ENCODE data around the gene KCNV2. TPM values are rescaled to one million over a fixed set of nuclear protein-coding genes. Genes with fewer than 3 reads are reported as not detected.

The KCNV2 gene
- total RNA-seq, 1 donor from 2014 or later, result not detected

DNA sequence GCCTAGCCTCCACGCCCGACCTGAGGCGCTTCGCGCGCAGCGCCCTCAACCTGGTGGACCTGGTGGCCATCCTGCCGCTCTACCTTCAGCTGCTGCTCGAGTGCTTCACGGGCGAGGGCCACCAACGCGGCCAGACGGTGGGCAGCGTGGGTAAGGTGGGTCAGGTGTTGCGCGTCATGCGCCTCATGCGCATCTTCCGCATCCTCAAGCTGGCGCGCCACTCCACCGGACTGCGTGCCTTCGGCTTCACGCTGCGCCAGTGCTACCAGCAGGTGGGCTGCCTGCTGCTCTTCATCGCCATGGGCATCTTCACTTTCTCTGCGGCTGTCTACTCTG, 1.4 kb downstream of the KCNV2 start:
- DNase-seq (ENCODE audit: low read depth, low spot score), result no peak

DNA sequence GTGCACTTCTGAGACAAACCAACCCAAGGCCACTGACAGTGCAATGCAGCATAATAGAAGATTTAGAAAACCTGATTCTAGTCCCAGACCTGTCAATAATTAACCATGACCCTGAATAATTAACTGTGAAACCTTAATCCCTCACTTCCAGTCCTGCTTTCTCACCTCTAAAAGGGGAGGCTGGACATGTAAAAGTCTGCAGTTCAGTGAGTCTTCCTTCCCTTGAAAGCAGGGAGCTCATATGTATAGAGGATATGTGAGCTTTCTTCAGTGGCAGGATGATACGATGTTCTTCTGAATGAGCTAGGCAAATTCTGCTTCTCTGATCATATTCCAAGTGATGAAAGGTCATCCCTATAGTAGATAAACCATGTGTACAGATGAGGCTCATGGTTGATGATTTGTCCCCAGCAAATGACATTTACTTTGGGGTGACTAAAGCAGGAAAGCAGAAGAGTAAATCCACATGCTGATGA, 2.9 kb downstream of the KCNV2 start:
- DNase-seq (ENCODE audit: low read depth, low spot score), result no peak

DNA sequence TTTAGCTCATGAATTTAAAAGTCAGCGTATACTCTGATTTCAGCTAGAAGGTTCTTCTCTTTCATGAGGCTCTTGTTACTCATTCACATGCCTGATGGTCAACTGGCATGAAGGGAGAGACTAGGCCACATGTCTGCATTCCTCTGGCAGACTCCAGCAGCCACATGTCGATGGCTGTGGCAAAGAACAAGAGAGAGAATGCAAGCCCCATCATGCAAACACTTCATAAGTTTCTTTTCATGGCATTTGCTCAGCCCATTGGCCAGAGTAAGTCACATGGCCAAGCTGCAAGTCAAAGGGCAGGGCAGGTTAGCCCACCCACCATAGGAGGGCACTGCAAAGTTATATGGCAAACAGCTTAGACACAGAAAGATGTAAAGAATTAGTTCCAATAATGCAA, 5.4 kb downstream of the KCNV2 start:
- no peak for DNase-seq (ENCODE audit: low read depth, low spot score)

DNA sequence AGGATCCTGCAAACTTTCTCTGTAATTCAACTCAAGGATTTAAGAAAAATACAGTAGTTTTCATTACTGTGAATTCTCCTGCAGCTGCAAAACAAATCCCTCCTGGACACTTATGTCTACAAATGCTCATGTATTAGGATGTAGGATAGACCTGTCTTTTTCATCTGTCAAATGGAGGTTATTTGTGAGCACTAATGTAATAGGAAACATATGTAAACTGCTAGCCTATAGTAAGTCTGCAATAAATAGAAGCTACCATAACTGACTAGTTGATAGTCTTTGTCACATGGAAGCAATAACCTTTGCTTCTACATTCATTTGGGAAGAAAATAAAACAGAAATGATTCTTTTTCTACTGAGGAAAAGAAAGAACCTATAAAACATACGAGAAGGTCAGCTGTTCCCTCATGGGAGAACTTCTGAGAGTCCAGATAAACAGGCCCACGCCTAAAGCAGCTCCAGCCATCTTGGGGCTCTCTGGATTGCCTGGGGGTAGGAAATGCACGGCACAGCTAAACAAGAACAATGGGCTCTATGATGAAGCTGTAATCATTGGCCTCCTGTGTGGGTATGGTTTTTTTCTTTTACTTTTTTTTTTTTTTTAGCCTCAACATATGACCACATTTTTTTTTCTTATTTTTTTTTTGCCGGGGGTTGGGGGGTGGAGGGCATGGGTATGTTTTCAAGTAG, 6.2 kb downstream of the KCNV2 start:
- DNase-seq (ENCODE audit: low read depth, low spot score), result no peak

DNA sequence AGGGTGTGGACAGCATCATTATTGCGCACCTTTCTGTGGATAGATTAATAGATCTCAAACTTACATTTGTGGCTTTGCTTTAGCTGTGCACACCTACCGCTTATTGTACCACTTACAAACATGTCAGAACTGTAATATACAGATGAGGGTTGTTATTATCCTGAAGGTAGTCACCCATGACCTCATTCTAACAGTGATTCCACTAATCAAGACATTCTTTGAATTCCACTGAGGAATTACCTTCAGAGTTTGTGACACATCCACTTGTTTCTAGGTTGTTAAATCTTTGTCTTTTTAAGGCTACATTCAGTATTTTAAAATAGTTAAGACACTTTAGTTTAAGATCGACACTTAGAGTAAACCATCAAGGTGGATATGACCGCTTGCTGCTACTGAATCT, 7.8 kb downstream of the KCNV2 start:
- no peak for DNase-seq (ENCODE audit: low read depth, low spot score)

DNA sequence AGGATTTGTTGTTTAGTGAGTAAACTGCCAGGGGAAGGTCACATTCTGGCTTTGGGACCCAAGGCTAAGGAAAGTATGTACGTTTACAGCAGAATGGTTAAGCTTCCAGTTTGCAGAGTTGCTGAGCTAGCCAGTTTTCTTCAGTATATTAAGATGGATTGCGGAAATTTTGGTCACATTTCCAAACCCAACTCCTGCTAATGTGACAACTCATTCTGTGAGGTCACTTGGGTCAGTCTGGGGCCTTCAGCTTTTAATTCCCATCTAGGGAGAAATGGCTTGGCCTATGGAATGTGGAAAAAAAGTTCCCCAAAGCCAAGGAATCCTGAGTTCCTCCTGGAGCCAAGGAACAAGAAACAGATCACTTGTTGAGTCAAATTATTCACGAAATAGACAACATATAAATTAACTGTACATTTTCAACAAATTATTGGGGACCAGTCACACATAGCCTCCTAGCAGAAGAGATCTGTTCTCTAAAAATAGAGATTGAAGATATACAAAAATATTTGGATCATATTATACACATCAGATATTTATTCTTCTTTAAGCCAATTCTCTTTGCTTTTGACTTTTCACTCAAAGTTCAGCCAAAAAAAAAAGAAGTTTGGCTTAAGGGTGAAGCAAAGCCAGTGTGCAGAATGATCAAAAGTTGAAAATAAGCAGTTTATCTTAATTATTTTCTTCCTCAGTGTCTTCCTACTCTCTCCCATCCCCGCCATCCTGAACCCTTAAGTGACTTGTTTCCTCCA, 8.8 kb downstream of the KCNV2 start:
- no peak for DNase-seq (ENCODE audit: low read depth, low spot score)

DNA sequence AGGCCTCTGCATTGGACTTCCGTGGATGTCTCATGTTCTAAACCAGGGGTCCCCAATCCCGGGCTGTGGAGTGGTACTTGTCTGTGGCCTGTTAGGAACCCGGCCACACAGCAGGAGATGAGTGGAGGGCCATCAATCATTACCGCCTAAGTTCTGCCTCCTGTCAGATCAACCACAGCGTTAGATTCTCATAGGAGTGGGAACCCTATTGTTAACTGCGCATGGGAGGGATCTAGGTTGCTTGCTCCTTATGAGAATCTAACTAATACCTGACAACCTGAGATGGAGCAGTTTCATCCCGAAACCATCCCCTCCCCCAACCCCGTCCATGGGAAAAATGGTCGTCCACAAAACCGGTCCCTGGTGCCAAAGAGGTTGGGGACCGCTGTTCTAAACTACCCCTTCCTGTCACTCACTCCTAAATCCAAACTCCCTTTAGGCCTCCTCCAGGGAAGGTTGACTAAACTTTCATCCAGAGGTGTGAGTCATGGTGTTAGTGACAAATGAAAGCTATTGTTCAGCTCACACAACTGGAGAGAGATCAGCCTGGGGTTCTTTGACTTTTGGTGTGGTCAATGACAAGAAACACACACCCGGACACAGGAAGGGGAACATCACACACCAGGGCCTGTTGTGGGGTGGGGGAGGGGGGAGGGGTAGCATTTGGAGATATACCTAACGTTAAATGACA, 9.5 kb downstream of the KCNV2 start:
- DNase-seq (ENCODE audit: low read depth, low spot score), result no peak

DNA sequence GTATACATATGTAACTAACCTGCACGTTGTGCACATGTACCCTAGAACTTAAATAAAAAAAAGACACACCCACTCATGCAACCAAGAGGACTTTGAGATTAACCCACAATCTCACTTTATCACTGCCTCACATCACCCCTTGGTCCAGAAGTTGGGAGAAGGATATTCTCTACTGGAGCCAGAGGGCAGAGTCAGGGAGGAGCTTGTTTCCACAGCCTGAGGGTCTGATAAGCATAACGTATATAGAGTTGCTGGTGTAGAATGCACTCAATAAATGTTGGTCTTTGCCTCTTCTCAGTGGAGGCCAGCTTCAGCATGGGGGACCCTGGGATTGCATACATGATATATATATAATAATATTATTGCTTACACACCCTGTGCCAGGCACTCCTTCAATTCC, 10.1 kb downstream of the KCNV2 start:
- DNase-seq (ENCODE audit: low read depth, low spot score), result no peak

DNA sequence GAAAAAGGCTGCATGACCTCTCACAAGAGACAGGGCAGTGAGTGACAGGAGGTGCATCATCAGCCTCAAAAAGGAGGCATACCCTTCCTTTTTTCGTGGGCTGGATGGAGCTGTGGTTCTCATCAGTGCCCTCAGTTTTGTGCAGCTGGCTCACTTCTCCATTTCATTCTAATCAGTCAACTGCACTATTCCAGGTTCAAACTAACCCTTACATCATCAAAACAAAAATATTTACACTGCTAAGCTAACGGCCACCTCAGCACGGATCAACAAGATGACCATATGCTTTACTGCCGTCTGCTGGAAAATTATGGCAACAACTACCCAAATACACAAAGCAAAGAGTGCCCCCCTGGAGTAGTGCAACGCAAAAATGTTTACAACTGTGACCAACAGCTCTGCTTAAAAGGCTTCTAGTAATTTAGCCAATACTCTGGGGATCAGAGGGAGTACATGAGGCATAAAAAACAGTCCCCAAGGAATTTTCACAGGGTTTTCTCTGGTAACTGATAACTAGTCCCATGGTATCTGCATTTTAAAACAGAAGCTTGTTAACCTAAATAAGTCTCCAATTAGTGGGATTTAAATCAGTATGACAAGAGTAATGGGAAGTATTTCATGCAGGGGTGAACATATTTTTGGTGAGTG, 10.8 kb downstream of the KCNV2 start:
- DNase-seq (ENCODE audit: low read depth, low spot score), result peak; percentile 17

DNA sequence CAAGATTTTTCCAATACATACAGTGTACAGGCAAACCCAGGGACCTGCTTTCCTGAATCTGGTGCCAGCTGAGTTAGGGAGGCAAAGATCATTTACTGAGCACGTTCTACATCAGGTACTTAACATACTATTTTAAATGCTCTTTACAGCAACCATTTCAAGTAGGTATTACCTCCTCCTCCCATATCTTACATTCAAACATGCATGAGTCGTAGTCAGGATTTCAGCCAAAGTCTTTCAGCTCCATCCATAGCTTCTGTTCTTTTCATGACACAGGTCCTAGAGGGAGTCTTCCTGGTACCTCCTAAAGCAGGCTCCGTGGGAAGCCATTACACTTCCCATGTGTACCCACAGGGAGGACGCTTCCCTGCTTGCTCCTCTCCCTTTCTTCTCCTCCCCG, 11.7 kb downstream of the KCNV2 start:
- DNase-seq (ENCODE audit: low read depth, low spot score), result no peak

DNA sequence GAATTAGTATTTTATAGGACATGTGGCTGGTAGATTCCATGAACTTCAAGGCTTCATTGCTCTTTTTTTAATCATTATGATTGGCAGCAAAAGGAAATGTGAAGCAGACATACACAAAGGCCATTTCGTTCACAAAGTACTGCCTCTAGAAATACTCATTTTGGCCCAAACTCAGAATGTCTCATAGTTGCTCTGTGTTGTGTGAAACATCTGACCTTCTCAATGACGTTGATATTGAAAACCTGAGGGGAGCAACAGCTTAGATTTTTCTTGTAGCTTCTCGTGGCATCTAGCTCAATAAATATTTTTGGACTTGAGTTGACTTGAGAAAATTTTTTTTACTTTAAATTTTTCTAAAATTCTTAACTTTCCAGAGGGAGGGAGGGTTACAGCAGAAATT, 12.4 kb downstream of the KCNV2 start:
- no peak for DNase-seq (ENCODE audit: low read depth, low spot score)

DNA sequence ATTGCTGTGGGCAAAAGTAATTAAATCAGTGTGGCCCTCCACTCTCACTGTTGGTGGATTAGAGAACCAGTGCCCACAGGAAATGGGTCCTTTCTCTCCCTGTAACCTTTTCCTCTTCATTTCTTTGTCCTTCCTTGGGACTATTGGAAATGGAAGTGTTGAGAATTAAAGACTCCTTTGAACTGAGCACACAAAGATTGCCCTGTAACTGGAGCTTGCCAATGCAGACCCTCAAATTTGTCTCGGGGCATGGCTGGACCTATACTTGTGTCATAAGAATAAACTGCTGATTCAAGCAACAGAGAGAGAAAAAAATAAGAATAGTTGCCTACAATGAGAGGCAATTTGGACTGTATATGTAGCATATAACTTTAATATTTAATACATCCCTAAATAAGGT, 13.7 kb downstream of the KCNV2 start:
- DNase-seq (ENCODE audit: low read depth, low spot score), result no peak

DNA sequence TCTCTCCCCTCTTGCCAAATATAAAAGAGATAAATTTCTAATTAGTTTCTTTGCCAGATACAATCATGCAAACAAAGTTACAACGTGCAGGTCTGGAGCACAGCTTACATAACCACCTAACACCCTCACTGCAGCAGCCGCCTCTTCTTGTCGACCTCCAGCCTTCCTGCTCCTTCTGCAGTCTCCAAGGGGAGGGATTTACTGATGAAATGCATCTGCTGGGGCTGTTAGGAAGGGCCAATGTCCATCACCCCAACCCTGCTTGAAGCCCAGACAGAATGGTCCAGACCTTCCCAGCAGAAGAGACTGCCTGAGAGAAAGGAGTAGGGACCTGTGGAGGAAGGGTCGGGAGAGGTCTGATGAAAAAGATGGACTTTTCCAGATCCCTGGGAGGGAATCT, 15.2 kb downstream of the KCNV2 start:
- no peak for DNase-seq (ENCODE audit: low read depth, low spot score)

DNA sequence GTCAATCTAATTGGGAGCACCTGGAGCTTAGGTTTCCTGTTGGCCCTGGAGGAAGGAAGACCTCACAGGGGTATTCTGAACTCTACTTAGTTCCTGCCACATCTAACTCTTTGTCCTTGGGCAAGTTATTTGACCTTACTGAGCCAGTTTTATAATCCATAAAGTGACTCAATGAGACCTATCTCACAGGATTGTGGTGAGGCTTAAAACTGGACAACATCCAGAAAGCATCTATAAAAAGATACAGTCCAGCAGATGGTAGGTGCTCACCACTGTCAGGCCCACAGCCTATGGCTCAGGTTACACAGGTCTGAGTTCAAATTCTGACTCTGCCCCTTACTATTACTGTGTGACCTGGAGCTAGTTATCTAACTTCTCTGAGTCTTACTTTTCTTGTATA, 23.3 kb downstream of the KCNV2 start:
- DNase-seq (ENCODE audit: low read depth, low spot score), result no peak

DNA sequence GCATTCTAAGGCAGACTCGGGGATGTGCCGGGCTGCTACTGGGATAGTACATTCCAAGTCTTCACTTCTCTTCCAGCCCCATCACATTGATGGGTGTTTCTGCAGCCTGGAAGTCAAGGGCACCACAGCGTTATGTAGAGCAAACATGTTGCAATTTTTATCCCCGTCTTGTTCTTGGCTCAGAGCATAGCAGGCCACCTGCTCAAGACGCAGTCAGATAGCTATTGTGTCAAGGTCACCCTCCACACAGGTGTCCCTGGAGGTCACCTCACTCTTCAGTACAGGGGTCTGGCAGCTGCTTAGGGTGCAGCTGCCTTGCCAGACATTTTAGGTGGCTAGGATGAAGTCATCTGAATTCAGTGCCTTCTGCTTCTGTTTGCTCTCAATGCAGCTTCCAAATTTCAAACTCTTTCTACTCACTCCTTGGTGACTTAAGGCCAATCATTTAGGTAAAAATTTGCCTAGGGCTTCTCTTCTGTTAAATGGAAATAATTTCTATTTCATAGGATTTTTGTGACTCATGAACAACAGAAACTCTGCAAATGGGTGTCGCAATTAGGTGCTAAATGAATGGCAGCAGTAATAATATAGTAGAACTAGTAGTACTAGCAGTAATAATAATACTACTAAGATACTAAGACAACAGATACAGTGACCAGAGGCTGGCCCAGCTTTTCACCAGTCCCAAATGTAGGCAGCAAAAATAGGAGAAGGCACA, 24.3 kb downstream of the KCNV2 start:
- no peak for DNase-seq (ENCODE audit: low read depth, low spot score)

DNA sequence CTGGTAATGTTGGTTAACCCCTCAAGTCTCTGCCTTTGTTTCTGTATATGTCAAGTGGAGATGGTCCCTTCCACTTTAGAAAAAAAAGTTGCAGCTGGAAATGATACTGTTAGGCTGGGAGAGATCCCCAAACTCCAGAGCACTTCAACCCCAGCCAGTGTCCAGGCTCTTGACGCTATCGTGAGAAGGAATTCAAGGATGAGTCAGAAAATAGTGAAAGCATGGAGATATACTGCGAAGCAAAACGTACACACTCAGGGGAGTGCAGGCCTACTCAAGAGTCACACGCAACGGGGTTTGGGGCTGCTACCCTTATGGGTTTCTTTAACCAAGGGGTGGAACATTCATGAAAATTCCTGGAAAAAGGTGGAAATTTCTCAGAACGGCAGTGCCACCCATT, 24.9 kb downstream of the KCNV2 start:
- DNase-seq (ENCODE audit: low read depth, low spot score), result no peak

DNA sequence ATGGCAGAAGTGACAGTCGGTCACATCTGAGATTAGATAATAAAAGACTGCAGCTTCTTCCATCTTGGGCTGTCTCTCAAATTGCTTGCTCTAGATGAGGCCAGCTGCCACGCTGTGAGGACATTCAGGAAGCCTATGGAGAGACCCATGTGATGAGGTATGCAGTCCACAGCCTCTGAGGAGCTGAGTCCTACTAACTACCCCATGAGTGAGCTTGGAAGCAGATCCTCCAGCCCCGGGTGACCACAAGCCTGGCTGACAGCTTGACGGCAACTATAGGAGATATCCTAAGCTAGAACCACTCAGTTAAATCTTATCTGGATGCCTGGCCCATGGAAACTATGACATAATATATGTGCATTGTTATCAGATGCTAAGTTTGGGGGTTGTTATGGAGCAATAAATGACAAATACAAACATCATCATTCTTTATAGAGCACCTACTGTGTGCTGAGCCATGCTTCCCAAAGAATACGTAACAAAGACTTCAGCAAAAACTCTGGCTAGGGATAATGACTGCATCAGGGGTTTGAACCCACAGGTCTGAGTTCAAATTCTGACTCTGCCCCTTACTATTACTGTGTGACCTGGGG, 26.7 kb downstream of the KCNV2 start:
- DNase-seq (ENCODE audit: low read depth, low spot score), result no peak

DNA sequence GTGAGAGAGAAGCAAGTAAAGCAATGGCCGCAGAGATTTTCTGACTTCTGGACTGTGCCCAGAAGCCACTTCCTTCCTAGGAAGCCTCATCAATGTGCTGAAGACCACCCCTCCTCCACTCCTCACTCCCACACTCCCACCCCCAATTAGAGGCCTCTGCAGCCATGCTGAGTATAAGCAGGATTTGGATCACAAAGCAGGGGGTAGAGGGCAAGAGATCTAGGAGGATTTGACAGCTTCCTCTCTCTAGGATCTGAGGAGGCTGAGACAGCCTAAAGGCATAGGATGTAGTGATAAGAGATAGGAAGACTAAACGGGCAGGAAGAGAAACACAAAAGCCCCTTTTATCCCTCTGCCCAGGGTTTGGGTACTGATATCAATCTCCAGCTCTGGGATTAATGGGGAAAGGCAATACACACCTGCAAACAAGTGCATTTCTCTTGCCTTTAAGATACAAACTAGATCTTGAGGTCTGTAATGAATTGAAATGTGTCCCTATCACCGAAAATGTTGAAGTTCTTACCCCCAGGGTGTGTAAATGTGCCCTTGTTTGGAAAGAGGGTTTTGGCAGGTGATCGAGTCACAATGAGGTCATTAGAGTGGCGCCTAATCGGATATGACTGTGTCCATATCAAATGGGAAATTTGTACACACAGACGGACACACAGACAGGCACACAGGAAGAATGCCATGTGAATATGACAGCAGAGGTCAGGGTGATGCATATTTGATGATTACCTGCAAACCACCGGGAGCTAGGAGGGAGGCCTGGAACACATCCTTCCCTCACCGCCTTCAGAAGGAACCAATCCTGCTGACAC, 28.5 kb downstream of the KCNV2 start:
- no peak for DNase-seq (ENCODE audit: low read depth, low spot score)

DNA sequence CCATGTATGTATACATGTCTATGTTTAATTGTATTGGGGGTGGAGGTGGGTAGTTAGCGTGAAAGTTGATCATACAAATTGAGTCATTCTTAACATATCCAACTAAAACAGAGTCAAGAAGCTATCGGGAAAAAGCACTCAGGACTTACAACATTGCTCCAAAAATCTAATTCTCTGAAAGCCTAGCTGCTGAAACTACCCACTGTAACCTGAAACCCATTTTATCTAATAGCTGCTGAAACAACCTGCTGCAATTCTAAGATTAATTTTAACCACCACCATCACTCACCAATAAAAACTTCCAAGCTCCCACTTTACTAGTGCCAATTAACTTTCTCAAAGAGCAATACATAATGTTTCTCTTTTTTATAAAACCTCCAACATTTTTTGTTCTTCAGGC, 32.2 kb downstream of the KCNV2 start:
- DNase-seq (ENCODE audit: low read depth, low spot score), result no peak

DNA sequence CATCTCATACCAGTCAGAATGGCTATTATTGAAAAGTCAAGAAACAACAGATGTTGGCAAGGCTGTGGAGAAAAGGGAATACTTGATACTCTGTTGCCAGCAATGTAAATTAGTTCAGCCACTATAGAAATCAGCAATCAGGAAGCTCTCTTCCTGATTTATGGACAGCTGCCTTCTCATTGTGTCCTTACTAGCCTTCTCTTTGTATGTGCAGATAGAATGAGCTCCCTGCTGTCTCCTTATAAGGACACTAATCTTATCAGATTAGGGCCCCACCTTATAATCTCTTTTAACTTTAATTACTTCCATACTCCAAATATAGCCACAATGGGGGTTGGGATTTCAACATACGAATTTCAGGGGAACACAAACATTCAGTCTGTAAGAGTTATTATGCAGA, 38.0 kb downstream of the KCNV2 start:
- DNase-seq (ENCODE audit: low read depth, low spot score), result no peak

Data from pulmonary artery endothelial cell (primary cell).